Measurements from ENCODE around the gene ARHGDIB.

ARHGDIB gene

GRCh38 chr12:14893506-14894250 is 67.7 kb downstream of the ARHGDIB start:
- DNase-seq = no peak
- no peak for TF ChIP-seq CTCF (IDR thresholded peaks at IDR 0.05; ENCODE audit: low read depth, low read length)
- H3K4me3 ChIP-seq (ENCODE audit: low read depth, low read length) = no peak overlapping the region
- H3K27me3 ChIP-seq = no peaks in the 10 kb centered on the region
- H3K36me3 ChIP-seq = no peaks in the 10 kb centered on the region
- H3K9me3 ChIP-seq = no peaks in the 10 kb centered on the region
- peaks cover 14% of the 10 kb centered on the region for H3K4me1 ChIP-seq

- H3K4me3 ChIP-seq (ENCODE audit: low read depth, low read length) = no peak overlapping the region
- H3K27me3 ChIP-seq = no peaks in the 10 kb centered on the region
- peak; percentile 30; the same call in 1 of the 2 replicates for TF ChIP-seq CTCF (IDR thresholded peaks at IDR 0.05; ENCODE audit: low read depth, low read length)
- no peaks in the 10 kb centered on the region for H3K36me3 ChIP-seq
- no peaks in the 10 kb centered on the region for H3K9me3 ChIP-seq
- DNase-seq = peak; percentile 40
- H3K4me1 ChIP-seq = peaks cover 14% of the 10 kb centered on the region
Measured at GRCh38 chr12:14892726-14893505, 68.5 kb downstream of the ARHGDIB start.

All from BE2C (cell line).